Activated T-helper 2 cell treated with anti-CD3 and anti-CD28 coated beads, Interferon-gamma antibody, Interleukin-2, Interleukin-4, amounts not matched to agents 10 μg/mL and 5 μg/mL and 100 μg/mL, durations not matched to agents 14 hours and 24 hours and 36 hours (primary cell): ENCODE results near the gene GLIS1. TPM values are rescaled to one million over a fixed set of nuclear protein-coding genes. Genes with fewer than 3 reads are reported as not detected.

ENCODE experiments used
- DNase-seq: peaks from one replicate; pipeline ENCODE4 v3.0.0; 2021; ENCODE audit warnings: low spot score
- H3K27ac Mint-ChIP-seq: one replicate; pipeline ENCODE4 v1.8.0; 2021; ENCODE audit warnings: mixed read lengths
- H3K27me3 Mint-ChIP-seq: one replicate; pipeline ENCODE4 v1.8.0; 2021; ENCODE audit warnings: low read depth, mixed read lengths
- H3K36me3 Mint-ChIP-seq: one replicate; pipeline ENCODE4 v1.8.0; 2021; ENCODE audit warnings: low read depth, mixed read lengths
- H3K4me1 Mint-ChIP-seq: one replicate; pipeline ENCODE4 v1.8.0; 2021; ENCODE audit warnings: low read depth, mixed read lengths
- H3K4me3 Mint-ChIP-seq: one replicate; pipeline ENCODE4 v1.8.0; 2021; ENCODE audit warnings: low read depth, mild to moderate bottlenecking, moderate library complexity, mixed read lengths
- H3K9me3 Mint-ChIP-seq: one replicate; pipeline ENCODE4 v1.8.0; 2021; ENCODE audit warnings: mixed read lengths
- intact Hi-C: fragments of 100-400 bp; cut with micrococcal nuclease; formaldehyde crosslinking; loops from one replicate; pipeline ENCODE4 v1.15.1; 2023
- total RNA-seq: library from RNA; stranded (reverse); gene quantifications from 2 replicates; pipeline ENCODE4 v1.2.3, GENCODE V29; 2022

GLIS1 gene
- total RNA-seq, 1 donor from 2014 or later = not detected

DNA sequence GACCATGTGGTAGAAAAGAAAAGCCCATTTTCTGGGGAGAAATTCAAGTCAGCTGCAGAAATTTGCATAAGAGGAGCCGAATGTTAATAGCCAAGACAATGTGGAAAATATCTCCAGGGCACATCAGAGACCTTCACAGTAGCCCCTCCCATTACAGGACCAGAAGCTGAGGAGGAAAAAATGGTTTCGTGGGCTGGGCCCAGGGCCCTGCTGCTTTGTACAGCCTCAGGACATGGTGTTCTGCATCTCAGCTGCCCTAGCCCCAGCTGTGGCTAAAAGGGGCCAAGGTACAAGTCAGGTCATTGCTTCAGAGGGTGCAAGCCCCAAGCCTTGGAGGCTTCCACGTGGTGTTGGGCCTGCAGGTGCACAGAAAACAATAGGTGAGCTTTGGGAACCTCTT, 171.5 kb downstream of the GLIS1 start:
- Mint-ChIP-seq H3K27me3 (peaks cover 35% of the 10 kb centered on the region), H3K9me3 (no peaks in the 10 kb centered on the region), H3K36me3 (no peaks in the 10 kb centered on the region), H3K4me3 (no peak overlapping the region), H3K27ac (no peak overlapping the region), H3K4me1 (peaks cover 10% of the 10 kb centered on the region)
- DNase-seq = no peak
- intact Hi-C loops = no loop called here

DNA sequence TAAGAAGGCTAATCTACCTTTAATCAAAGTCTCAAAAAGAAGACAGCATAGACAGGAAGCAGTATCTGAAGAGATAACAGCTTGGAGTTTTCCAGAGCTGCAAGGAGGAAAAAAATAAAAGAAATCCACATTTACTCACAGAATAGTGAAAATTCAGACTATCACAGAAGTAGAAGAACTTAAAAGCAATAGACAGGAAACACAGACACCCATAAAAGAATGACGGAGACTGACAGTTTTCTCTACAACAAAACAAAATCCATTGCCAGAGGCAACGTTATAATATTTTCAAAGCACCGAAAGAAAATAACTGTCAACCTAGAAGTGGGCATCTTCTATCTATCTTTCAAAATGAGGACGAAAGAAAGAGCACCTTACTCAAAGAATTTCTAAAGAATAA, 175.4 kb downstream of the GLIS1 start:
- Mint-ChIP-seq H3K4me3 (no peak overlapping the region), H3K4me1 (peaks cover 18% of the 10 kb centered on the region), H3K36me3 (no peaks in the 10 kb centered on the region), H3K27me3 (peaks cover 31% of the 10 kb centered on the region), H3K9me3 (no peaks in the 10 kb centered on the region), H3K27ac (no peak overlapping the region)
- no peak for DNase-seq
- intact Hi-C loops = no loop called here

DNA sequence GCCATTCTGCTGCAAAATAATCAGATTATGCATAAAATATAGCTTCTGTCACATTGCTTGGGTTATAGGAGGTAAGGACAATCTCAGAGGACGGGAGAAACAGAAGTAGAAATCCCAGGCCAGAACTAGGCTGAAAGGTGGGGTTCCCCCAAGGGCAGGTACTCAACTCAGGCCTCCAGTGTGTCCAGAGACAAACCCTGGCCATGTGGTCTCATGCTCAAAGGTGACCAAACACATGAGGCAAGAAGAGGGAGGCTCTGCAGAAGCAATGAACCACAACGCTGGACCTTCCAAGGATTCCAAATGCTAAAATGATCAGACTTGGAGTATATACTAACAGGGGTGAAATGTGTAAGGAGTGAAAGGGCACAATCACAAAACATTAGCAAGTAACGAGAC, 176.0 kb downstream of the GLIS1 start:
- DNase-seq = no peak
- H3K36me3 Mint-ChIP-seq = no peaks in the 10 kb centered on the region
- H3K27me3 Mint-ChIP-seq = peaks cover 29% of the 10 kb centered on the region
- no peak overlapping the region for H3K4me3 Mint-ChIP-seq
- no peak overlapping the region for H3K27ac Mint-ChIP-seq
- intact Hi-C loops = no loop called here
- H3K9me3 Mint-ChIP-seq = no peaks in the 10 kb centered on the region
- H3K4me1 Mint-ChIP-seq = peaks cover 18% of the 10 kb centered on the region

DNA sequence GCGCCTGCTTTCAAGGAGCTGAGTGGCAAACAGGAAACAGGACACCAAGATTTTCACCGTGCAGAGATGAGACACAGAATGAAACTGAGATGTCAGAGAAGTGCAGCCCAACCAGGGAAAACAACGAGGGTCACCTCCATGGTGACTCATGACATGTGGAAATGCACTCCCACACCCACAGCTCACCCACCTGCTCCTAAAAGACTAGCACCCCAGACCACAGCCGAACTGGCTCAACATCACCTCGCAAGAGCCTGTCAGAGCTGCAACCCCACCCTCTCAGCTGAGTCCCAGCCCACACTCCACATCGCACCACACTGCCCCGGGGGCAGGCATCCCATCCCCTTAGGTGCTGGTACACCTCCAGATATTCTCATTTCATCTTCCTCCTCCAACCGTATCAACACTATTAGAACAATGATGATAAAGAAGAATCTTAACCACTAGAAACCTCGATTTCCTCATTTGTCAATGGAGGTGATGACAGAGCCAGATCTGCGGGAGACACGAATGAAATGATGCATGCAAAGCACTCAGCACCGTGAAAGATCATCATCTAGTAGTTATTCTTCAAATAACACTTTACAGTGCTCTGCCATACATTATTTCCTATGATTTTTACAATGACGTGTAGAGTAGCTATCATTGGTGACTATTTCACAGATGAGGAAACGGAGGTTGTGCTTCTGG, 176.5 kb downstream of the GLIS1 start:
- no peaks in the 10 kb centered on the region for H3K36me3 Mint-ChIP-seq
- H3K27ac Mint-ChIP-seq = no peak overlapping the region
- peaks cover 18% of the 10 kb centered on the region for H3K4me1 Mint-ChIP-seq
- intact Hi-C loops = no loop called here
- no peak overlapping the region for H3K4me3 Mint-ChIP-seq
- DNase-seq = no peak
- H3K9me3 Mint-ChIP-seq = no peaks in the 10 kb centered on the region
- H3K27me3 Mint-ChIP-seq = peaks cover 29% of the 10 kb centered on the region

DNA sequence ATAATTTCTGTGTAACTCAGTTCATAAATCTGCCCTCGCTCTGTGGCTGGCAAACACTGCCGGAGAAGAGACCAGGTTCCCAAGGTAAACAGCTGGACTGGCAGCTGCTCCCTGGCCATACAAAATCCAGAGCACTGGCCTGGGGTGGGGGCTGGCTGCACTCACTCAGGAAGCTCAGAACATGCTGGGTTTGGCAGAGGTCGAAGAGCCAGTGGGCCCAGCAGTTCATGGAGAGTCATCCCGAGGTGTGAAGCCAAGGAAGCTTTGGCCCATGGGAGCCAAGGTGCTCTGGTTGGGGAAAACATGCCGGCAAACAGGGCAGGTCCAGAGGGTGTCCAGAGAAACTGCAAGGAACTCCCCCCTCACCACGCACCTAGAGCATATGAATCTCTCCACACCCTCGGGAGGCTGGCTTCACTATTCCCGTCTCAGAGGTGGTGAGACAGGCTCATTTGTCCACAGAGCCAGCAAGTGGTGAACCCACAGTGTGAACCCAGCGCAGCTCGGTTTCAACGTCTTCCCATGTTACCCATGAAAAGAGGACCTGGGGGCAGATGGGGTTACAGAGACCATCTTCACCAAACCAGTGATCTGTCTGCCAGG, 177.4 kb downstream of the GLIS1 start:
- Mint-ChIP-seq H3K4me3 (no peak overlapping the region), H3K36me3 (no peaks in the 10 kb centered on the region), H3K27ac (no peak overlapping the region), H3K9me3 (no peaks in the 10 kb centered on the region), H3K4me1 (peaks cover 18% of the 10 kb centered on the region), H3K27me3 (peaks cover 22% of the 10 kb centered on the region)
- intact Hi-C loops = no loop called here
- DNase-seq = no peak

DNA sequence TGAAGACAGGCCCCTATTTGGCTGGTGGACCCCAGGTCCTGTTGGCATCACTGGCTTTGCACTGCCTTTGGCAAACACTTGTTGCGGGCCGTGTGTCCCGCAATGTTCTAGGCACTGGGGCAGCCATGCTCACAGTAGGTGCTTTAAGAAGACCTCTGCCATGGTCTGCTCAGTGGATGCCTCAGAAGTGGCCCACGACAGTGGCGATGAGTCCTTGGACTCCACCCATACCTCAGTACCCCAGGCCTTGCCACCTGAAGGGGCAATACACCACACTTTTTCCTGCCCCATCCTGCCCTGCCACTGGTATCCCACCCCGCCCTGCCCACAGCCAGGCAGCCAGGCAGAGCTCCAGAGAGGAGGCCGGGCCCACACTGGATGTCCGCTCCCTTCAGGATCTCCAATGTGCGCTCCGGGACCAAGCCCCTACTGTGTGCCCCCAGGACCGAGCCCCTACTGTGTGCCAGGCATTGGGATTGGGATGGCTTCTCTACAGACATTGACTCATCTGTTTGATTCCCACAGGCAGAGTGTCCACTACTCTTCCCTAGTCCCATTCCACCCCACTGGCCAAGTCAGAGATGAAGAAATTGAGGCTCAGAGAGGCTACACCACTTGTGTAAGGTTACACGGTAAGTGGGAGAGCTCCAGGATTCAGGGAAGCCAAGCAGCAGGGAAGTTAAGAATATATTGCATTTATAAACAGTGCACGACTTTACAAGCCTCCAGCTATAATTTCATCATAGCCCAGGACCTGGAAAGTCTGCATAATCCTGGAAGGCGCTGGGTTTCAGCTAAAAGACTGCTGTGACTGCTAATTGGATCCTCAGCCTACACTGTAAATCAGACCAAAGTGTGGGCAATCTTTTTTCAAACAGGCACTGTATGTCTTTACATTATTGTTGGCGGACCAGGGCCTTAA, 178.1 kb downstream of the GLIS1 start:
- intact Hi-C loops = no loop called here
- Mint-ChIP-seq H3K27ac (no peak overlapping the region), H3K27me3 (peaks cover 18% of the 10 kb centered on the region), H3K4me1 (peaks cover 18% of the 10 kb centered on the region), H3K36me3 (no peaks in the 10 kb centered on the region), H3K4me3 (no peak overlapping the region), H3K9me3 (no peaks in the 10 kb centered on the region)
- no peak for DNase-seq

DNA sequence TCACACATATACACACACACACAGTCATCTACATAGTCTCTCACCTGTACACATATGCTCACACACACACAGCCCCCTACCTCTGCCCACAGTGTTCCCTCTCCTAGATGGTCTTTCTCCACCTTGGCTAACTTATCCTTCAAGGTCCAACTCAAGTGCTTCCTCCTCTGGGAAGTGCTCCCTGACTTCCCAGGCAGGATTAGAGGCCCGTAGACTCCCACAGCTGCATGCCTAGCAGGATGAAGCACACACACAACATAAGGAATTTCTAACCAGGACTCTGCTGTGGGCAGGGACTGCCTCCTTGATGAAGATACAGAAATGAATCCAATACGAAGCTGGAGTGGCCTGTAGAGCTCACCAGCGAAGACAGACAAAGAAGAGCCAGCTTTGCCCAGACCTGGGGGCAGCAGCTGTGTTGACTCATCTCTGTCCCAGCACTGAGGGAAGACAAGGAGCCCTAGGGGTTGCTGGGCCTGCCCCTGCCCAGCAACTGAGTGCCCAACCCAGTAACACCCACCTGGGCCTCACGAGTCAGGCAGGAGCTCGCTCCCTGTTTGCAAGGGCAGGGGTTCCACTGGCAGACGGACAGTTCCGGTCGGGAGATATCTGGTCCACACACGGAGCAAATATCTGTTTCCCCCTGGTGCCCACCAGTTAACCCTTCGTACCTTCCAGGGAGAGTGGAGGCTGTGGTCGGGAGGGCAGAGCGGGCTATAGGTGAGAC, 178.9 kb downstream of the GLIS1 start:
- H3K4me1 Mint-ChIP-seq = peaks cover 18% of the 10 kb centered on the region
- H3K36me3 Mint-ChIP-seq = no peaks in the 10 kb centered on the region
- H3K4me3 Mint-ChIP-seq = no peak overlapping the region
- no peak overlapping the region for H3K27ac Mint-ChIP-seq
- H3K9me3 Mint-ChIP-seq = no peaks in the 10 kb centered on the region
- no peak for DNase-seq
- H3K27me3 Mint-ChIP-seq = peaks cover 11% of the 10 kb centered on the region
- intact Hi-C loops = no loop called here

DNA sequence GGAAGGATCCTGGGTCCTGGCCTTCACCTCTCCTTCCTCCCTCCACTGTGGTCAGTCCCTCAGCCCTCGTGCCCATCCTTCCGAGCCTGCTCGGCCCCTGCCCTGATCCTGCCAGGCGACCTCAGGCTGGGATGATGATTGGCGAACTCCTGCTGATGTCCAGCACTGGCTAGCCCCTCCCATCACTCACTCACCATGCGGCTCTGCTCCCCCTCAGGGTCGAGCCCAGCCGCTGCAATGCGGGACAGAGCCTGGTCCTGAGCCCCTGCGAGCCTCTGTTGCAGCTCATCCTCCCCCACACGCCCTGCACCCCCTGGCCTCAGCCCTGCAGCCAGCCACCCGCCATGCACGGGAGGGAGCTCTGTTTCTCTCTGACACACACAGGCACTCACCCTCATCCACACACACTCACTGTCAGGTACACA, 179.6 kb downstream of the GLIS1 start:
- DNase-seq = no peak
- no peak overlapping the region for H3K4me3 Mint-ChIP-seq
- H3K27ac Mint-ChIP-seq = no peak overlapping the region
- intact Hi-C loops = no loop called here
- no peaks in the 10 kb centered on the region for H3K36me3 Mint-ChIP-seq
- peaks cover 10% of the 10 kb centered on the region for H3K27me3 Mint-ChIP-seq
- peaks cover 18% of the 10 kb centered on the region for H3K4me1 Mint-ChIP-seq
- no peaks in the 10 kb centered on the region for H3K9me3 Mint-ChIP-seq

DNA sequence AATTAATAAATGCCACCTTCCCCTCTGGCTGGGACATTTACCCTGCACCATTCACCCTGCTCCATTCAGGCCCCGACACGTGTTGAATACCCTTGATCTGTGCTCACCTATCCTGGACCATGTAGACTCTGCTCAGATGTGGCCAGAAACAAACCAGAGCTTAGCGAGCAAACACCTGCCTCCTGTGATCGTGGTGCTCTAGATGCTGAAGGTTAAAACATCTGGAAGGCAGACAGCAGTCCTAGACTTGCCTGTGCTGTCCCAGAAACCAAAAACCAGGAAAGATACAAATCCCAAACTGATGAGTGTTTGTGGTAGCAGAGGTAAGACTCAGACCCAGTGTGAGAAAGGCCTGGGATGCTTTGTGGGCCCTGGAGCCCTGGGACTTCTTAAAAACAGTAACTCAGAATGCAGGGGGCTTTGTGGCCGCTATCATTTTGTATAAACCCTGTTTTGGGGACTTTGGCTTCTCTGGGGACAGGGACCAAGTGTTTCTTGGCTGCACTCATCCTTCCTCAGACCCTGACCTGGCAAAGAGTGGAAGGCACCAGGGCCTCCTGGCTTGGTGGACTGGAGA, 180.1 kb downstream of the GLIS1 start:
- H3K4me3 Mint-ChIP-seq = no peak overlapping the region

DNA sequence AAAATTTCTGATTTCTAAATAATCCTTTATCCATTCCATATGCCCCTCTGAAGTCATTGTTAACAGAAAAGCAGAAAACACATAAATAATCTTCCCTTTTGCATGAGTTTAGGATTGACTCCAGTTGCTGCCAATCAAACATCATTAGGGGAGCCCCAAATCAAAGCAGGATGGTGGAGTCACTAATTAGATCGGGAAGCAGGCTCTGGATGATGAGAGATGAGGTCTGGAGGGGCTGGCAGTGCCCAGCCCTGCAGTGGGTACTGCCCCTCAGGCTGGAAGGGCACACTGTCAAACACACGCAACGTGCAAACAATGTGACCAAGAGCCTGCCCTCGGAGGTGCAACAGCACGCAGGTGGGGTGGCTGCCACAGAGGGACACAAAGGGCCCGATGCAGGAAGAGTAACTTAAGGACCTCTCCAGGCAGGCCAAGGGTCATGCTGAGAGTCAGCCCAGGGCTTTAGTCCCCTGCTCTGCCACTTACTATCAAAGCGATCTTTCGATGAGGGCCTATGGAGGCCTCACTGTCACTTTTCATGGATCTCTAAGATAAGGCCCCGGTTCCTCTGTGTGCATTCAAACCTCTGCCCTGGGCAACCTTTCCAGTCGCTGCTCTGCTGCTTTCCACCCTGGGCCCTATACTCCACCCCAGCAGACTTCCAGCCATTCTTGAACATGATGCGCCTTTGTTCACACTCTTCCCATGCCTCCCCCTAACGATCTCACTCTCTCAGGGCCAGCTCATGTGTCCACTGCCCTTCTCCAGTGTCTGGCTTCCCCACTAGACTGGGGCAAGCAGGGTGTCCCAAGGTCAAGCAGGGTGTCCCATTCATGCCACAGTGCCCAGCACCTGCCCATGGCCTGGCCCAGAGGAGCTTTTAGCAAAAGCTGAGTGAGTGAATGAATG, 180.9 kb downstream of the GLIS1 start:
- intact Hi-C loops = no loop called here
- Mint-ChIP-seq H3K9me3 (no peaks in the 10 kb centered on the region), H3K4me1 (peaks cover 14% of the 10 kb centered on the region), H3K36me3 (no peaks in the 10 kb centered on the region), H3K27ac (no peak overlapping the region), H3K4me3 (no peak overlapping the region), H3K27me3 (peaks cover 1% of the 10 kb centered on the region)
- DNase-seq = no peak

More for the DNA sequence above, 180.1 kb downstream of the GLIS1 start:
- Mint-ChIP-seq H3K4me1 (peaks cover 18% of the 10 kb centered on the region), H3K27ac (no peak overlapping the region), H3K27me3 (peaks cover 6% of the 10 kb centered on the region), H3K9me3 (no peaks in the 10 kb centered on the region), H3K36me3 (no peaks in the 10 kb centered on the region)
- intact Hi-C loops = no loop called here
- DNase-seq = no peak

DNA sequence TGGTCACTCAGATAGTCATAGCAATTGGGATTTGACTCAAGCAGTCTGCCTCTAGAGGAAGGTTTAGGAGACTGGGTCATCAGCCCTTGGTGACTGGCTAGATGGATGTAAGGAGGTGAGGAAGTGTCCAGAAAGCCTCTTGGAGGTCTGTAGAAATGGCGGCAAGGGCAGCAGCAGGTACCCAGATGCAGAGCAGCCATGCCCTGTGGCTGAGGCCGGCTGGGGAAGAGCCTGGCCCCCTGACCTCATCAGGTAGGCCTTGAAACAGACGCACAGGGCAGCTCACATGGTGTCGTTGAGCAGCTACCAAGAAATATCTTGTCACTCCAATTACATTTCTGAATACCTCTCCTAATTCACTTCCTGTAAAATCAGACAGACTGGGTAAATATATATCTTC, 181.6 kb downstream of the GLIS1 start:
- no peaks in the 10 kb centered on the region for H3K9me3 Mint-ChIP-seq
- DNase-seq = no peak
- intact Hi-C loops = no loop called here
- no peak overlapping the region for H3K4me3 Mint-ChIP-seq
- no peaks in the 10 kb centered on the region for H3K27me3 Mint-ChIP-seq
- no peak overlapping the region for H3K27ac Mint-ChIP-seq
- no peaks in the 10 kb centered on the region for H3K36me3 Mint-ChIP-seq
- H3K4me1 Mint-ChIP-seq = peaks cover 7% of the 10 kb centered on the region
